NCI-H345 treated with DMSO at 0.1 percent for 48 hours (cell line): Measurements from ENCODE around the gene SRRT.

Experiments
- DNase-seq: peaks from one replicate; lab custom pipeline; 2025; ENCODE audit not compliant: unreplicated experiment; lab: John Stamatoyannopoulos, UW

Gene SRRT, protein sequence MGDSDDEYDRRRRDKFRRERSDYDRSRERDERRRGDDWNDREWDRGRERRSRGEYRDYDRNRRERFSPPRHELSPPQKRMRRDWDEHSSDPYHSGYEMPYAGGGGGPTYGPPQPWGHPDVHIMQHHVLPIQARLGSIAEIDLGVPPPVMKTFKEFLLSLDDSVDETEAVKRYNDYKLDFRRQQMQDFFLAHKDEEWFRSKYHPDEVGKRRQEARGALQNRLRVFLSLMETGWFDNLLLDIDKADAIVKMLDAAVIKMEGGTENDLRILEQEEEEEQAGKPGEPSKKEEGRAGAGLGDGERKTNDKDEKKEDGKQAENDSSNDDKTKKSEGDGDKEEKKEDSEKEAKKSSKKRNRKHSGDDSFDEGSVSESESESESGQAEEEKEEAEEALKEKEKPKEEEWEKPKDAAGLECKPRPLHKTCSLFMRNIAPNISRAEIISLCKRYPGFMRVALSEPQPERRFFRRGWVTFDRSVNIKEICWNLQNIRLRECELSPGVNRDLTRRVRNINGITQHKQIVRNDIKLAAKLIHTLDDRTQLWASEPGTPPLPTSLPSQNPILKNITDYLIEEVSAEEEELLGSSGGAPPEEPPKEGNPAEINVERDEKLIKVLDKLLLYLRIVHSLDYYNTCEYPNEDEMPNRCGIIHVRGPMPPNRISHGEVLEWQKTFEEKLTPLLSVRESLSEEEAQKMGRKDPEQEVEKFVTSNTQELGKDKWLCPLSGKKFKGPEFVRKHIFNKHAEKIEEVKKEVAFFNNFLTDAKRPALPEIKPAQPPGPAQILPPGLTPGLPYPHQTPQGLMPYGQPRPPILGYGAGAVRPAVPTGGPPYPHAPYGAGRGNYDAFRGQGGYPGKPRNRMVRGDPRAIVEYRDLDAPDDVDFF

GRCh38 chr7:100874577-100875355 lies at the start of gene SRRT:
Gene SRRT, plus strand, starts transcription at chr7:100875103. Its CDS starts 488 bp downstream, at chr7:100875591.
- DNase-seq = peak; percentile 94

DNA sequence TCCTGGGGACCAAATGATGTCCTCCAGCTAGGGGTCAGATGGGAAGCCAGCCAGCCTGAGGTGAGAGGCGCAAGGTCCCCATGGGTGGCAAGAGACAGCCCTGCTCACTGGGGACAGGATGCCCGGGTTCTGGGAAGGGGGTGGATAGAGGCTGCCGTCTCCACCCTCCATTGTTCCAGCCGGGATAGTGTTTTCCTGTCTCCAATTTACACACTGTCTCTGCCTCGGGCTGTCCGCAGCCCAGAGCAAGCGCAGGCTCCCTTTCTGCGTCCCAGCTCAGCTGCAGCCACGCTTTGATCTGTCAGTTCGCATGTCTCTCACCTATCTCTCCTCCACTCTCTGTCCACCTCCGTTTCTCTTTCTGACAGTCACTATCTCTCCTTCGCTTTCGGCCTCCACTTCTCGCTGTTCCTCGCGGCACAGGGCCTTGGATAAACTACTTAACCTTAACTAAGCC lies 49.7 kb upstream of the SRRT start:
- no peak for DNase-seq

DNA sequence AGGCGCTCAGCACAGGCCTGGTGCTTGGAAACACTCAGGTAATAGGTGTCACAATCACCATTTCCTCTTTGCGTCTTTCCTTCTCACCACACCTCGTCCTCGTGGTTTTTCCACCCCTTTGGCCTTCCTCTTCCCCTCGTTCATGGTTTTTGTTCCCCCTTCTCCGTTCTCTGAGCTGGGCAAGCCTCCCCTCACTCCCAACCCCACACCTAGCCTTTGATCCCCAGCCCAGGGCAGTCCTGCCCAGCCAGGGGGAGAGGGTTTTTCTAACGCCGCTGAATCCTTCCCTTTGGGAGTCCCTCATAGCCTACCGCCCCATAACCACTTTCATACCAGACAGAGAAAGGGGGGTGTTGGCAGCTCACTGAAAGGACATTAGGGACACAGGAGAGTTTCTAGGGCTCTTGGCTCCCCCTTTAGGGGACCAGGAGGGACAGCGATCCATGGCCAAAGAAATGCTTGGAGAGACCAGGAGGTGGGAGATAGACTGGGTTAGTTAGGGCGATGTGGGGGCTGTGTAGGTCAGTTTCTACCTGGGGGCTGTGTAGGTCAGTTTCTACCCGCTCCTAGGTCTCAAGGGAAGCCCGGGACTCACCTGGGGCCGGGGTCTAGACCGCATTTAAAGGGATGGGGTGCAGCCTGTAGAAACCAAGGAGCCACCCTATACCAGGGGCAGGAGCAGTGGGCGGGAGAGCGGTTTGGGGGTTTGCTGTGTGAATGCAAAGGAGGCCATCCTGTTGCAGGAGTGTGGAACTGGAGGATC lies 49.0 kb upstream of the SRRT start:
- no peak for DNase-seq

DNA sequence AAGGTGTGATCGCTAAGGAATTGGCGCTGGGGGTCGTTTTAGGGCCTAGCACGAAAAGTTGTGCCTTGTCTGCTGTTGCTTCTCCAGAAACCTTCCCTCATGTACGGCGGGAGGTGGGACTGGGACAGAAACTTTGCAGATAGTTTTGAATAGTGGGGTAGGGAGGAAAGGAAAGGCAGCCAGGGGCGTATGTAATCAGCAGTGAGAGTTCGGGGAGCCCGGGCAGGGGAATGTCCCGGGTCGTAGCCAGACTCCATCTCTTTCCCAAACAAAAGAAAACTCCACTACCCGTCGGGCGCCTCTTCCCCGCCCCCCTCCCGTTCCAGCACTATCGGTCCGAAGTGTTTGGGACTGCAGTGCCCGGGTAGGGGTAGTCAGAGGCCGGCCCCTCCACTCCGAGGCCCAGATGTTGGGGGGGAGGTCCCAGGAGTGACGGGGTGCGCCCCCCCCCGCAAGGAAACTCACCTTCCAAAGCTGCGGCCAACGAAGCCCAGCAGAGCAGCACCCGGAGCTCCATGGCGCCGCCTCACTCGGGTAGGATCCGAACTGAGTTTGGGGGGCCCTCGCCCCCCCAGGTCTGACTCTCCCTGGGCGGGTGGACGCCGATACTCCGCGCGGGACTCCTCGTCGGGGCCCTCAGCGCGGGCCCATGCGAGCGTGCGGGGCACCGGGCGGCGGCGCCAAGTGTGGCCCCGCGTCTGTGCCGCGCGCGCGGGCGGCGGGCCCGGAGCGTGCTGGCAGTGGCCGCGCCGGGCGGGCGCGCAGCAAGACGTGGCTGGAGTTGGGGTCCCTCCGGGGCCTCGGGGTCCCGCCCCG lies 48.2 kb upstream of the SRRT start:
- no peak for DNase-seq

- DNase-seq = no peak
These were observed 47.3 kb upstream of the SRRT start, which contains the start of gene EPHB4 for GRCh38 chr7:100827330-100828226. Gene EPHB4, minus strand, starts transcription at chr7:100827523. Its CDS starts 493 bp downstream, at chr7:100827030.

DNA sequence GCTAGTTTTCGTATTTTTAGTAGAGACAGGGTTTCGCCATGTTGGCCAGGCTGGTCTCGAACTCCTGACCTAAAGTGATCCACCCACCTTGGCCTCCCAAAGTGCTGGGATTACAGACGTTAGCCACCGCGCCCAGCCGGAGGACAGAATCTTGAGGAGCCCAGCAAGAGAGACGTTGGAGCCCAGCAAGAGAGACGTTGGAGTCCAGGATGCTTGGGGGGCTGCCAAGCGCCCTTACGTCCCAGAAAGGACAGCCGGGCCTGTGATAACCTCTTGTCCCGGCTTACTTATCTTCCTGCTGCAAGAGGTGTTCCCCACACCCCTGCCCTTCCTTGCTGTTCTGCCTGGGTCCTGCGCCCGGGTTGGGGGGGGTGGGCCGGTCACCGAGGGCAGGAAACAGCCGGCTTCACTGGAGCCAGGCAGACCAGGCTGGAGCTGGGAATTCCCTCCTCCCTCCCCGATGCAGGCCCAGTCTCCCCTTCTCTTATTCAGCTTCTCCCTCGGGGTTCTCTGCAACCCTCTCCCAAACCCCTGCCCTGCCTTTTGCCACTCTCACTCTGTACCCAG lies 45.7 kb upstream of the SRRT start:
- no peak for DNase-seq

DNA sequence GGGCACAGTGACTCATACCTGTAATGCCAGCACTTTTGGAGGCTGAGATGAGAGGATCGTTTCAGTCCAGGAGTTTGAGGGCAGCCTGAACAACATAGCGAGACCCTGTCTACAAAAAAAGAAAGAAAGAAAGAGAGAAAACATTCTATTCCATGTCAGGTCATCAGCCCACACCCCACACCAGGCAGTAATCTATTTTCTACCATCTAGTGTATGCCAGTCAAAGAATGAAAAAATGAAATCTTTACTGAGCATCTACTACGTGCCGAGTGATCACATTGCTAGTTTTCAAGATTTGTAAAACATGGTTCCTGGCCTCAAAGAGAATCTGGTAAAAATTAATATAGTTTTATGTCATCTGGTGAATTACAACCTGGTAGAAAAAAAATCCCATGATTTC lies 44.5 kb upstream of the SRRT start:
- DNase-seq = no peak

DNA sequence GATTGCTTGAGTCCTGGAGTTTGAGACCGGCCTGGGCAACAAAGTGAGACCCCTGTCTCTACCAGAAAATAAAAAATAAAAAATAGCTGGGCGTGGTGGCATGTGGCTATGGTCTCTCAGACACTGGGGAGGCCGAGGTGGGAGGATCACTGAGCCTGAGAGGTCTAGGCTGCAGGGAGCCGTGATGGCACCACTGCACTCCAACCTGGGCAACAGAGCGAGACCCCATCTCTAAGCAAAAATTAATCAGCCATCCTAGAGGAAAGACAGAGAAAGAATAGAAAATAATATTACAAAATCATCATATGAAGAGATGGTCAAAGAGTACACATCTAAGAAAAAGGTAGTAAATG lies 42.6 kb upstream of the SRRT start:
- DNase-seq = no peak

DNA sequence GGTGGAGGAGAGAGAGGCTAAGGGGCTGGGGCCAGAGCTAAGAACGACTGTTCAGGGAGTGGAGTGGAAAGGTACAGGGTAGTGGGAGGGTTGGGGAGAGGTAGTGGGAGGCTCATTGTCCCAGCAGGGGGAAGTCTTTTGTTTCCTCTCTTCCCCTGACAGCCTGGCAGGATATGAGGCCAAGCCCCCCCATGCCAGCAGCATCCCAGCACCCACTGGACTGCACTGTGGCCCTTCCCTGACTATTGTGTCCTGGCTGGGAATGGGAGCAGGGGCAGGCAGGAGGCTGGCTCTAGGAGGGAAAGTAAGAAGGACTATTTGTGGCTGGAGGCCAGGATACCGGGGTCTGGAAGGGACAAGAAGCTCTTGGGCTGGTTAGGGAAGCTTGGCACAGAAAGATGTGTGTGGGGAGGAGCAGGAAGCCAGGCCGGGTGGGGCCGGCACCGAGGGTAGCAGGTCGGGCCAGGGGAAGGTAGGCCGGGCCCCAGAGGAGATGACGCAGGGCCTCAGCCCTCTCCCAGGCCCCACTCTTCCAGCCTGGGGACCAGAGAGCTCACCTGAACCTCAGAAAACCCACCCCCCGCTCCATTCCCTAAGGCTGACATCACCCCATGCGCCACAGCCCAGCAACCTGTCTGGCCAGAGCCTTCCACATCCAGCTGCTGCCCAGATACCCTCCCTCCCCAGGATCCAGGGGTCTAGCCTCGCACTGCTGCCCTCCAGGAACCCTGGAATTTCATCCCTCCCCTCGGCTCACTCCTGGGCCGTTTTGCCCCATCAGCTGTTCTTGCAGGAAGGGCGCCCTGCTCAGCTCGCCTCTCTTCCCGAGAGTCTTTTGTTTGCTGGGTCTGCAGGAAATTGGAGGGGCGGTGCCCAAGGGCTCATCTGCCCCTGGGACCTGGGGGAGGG lies 38.7 kb upstream of the SRRT start:
- no peak for DNase-seq

GRCh38 chr7:100836812-100837098 lies 38.1 kb upstream of the SRRT start:
- no peak for DNase-seq

DNA sequence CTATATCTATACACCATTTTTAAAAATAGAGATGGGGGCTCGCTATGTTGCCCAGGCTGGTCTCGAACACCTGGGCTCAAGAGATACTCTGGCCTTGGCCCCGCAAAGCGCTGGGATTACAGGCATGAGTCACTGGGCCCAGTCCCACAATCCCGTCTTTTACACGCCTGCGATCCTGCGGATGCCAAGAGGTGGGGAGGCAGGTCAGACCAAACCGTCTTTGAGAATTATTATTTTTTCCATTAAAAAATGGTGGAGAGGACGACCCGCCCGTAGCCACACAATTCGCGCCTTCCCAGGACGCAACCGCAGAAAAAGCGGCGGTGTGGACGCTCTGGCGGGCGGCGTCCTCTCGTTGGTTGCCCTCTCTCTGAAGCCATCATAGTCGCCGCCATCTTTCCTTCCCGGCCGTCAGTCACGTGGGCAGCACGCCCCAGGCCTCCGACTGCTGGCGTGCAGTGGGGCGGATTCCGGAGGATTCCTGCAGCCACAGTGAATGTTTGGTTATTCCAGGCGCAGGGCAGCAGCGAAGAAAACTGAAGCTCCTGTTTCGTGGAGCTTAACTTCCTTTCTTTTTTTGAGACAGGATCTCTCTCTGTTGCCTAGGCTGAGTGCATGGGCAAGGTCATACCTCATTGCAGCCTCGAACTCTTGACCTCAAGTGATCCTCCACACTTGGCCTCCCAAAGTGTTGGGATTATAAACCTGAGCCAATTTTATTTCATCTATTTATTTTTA lies 37.6 kb upstream of the SRRT start:
- DNase-seq = peak; percentile 57

DNA sequence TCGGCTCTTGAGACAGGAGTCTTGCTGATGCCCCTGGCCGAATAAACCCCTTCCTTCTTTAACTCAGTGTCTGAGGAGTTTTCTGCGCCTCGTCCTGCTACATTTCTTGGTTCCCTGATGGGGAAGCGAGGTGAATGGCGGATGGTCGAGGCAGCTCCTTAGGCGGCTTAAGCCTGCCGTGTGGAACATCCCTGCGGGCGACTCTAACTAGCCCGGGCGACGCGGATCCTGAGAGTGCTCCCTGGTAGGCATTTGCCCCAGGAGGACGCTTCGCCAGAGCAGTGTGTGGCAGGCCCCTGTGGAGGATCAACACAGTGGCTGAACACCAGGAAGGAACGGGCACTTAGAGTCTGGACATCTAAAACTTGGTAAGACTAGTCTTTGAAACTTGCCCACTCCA lies 35.5 kb upstream of the SRRT start:
- no peak for DNase-seq

GRCh38 chr7:100840470-100841100 lies 34.3 kb upstream of the SRRT start:
- DNase-seq = no peak

- DNase-seq = no peak
These were observed 27.5 kb upstream of the SRRT start for GRCh38 chr7:100847360-100847759.

GRCh38 chr7:100852048-100852872 lies 22.6 kb upstream of the SRRT start, which contains the start of gene SLC12A9:
Gene SLC12A9, plus strand, starts transcription at chr7:100852713. Its CDS starts 1,485 bp downstream, at chr7:100854198.
- peak; percentile 91 for DNase-seq
